ENCODE results near the gene CAMK2A. TPM values are rescaled to one million over a fixed set of nuclear protein-coding genes. Genes with fewer than 3 reads are reported as not detected.
"Not testable (repeated sequence)": the region's sequence is repeated elsewhere in the genome, so short reads cannot be mapped to it uniquely, and the experiment has no call there.

Gene CAMK2A
- total RNA-seq, 2 experiments from 2014 or later = not detected

GRCh38 chr5:150248493-150248892 lies 41.1 kb downstream of the CAMK2A start:
- POLR2A ChIA-PET = not testable (repeated sequence)

GRCh38 chr5:150247726-150248125 lies 41.8 kb downstream of the CAMK2A start:
- POLR2A ChIA-PET = no interaction called here
- Mint-ChIP-seq H3K27me3 (no peaks in the 10 kb centered on the region), H3K4me3 (no peak overlapping the region), H3K36me3 (ENCODE audit: low read depth) (no peaks in the 10 kb centered on the region), H3K4me1 (no peaks in the 10 kb centered on the region), H3K9me3 (no peaks in the 10 kb centered on the region), H3K27ac (no peak overlapping the region)
- CTCF ChIA-PET = interaction anchor here (0.5 to 0.7 kb wide), 2 partner anchors 447 to 698 kb away, joined by 3 to 7 read pairs; no protein-coding TSS in a partner anchor
- DNase-seq = no peak

More at GRCh38 chr5:150248493-150248892, 41.1 kb downstream of the CAMK2A start:
- H3K4me3 Mint-ChIP-seq; H3K36me3 Mint-ChIP-seq (ENCODE audit: low read depth); H3K27ac Mint-ChIP-seq; H3K9me3 Mint-ChIP-seq; DNase-seq; H3K27me3 Mint-ChIP-seq; H3K4me1 Mint-ChIP-seq; CTCF ChIA-PET: not testable (repeated sequence)

- no peak overlapping the region for H3K4me3 Mint-ChIP-seq
- H3K27ac Mint-ChIP-seq = no peak overlapping the region
- POLR2A ChIA-PET = no interaction called here
- H3K36me3 Mint-ChIP-seq (ENCODE audit: low read depth) = no peaks in the 10 kb centered on the region
- no peaks in the 10 kb centered on the region for H3K9me3 Mint-ChIP-seq
- no peaks in the 10 kb centered on the region for H3K27me3 Mint-ChIP-seq
- DNase-seq = no peak
- CTCF ChIA-PET = interaction anchor here (0.9 kb wide), 1 partner anchor 17 kb away, joined by 3 read pairs; no protein-coding TSS in a partner anchor
- no peaks in the 10 kb centered on the region for H3K4me1 Mint-ChIP-seq
Measured at GRCh38 chr5:150246835-150247234, 42.7 kb downstream of the CAMK2A start.

DNA sequence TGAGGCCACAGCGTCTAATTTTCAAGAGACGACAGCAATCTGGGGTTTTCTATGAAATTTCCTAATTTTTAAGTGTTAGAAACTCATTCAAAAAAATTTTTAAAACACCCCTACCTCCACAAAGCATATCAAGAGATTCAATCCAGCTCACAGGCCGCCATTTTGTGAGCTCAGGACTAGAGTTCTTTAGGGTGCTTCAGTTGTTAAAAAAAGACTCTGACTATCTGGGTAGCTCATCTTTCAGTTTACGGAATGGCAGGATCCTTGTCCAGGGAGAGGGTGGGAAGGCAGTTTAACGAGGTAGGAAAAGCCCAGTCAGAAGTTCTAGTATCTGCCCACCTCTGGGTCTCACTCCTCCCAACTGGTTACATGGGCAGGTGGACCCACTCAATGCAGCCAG lies 43.1 kb downstream of the CAMK2A start:
- H3K27me3 Mint-ChIP-seq = no peaks in the 10 kb centered on the region
- no peaks in the 10 kb centered on the region for H3K9me3 Mint-ChIP-seq
- no peaks in the 10 kb centered on the region for H3K4me1 Mint-ChIP-seq
- H3K4me3 Mint-ChIP-seq = no peak overlapping the region
- POLR2A ChIA-PET = interaction anchor here (0.6 kb wide), 1 partner anchor 82 kb away, joined by 3 read pairs; no protein-coding TSS in a partner anchor
- CTCF ChIA-PET = interaction anchor here (0.9 kb wide), 1 partner anchor 18 kb away, joined by 3 read pairs; no protein-coding TSS in a partner anchor
- no peaks in the 10 kb centered on the region for H3K36me3 Mint-ChIP-seq (ENCODE audit: low read depth)
- H3K27ac Mint-ChIP-seq = no peak overlapping the region
- DNase-seq = no peak

- Mint-ChIP-seq H3K4me3 (no peak overlapping the region), H3K27me3 (no peaks in the 10 kb centered on the region), H3K4me1 (no peaks in the 10 kb centered on the region), H3K9me3 (no peaks in the 10 kb centered on the region), H3K27ac (no peak overlapping the region), H3K36me3 (ENCODE audit: low read depth) (no peaks in the 10 kb centered on the region)
- POLR2A ChIA-PET = interaction anchor here (0.6 kb wide), 1 partner anchor 81 kb away, joined by 3 read pairs; no protein-coding TSS in a partner anchor
- no peak for DNase-seq
- CTCF ChIA-PET = interaction anchor here (0.9 kb wide), 1 partner anchor 18 kb away, joined by 3 read pairs; no protein-coding TSS in a partner anchor
Measured at GRCh38 chr5:150245808-150246207, 43.8 kb downstream of the CAMK2A start.

DNA sequence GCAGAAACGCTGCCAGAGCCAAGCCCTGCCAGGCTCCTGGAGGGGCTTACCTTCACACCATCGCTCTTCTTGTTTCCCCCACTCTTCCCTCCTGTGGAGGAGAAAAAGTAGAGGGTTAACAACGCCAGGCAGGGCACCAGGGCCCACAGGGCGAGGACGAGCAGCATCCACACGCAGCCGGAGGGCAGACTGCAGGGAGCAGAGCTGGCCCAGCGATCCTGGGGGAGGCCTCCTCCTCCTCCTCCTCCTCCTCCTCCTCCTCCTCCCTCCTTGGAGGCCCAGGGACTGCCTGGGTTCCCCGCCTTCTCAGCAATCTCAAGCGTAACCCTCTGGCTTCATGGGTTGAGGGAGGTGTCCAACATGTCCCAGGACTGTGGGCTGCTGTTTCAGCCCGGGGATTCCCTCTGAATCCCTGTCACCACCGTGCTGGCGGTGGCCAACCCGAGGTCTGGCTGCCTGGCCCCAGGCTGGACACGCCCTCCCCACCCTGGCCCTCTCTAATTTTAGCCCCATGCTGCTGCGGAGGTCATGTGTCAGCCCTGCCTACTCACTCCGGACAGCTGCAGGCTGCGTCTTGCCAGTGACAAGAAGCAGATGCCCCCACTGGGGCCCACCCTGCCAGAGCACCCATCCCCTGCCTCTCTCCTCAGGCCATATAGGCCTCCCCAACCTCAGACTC lies 44.3 kb downstream of the CAMK2A start:
- ChIA-PET CTCF (no interaction called here), POLR2A (no interaction called here)
- Mint-ChIP-seq H3K27me3 (no peaks in the 10 kb centered on the region), H3K9me3 (no peaks in the 10 kb centered on the region), H3K4me3 (no peak overlapping the region), H3K36me3 (ENCODE audit: low read depth) (no peaks in the 10 kb centered on the region), H3K27ac (no peak overlapping the region), H3K4me1 (no peaks in the 10 kb centered on the region)
- DNase-seq = no peak

GRCh38 chr5:150244209-150244608 lies 45.4 kb downstream of the CAMK2A start:
- no peaks in the 10 kb centered on the region for H3K4me1 Mint-ChIP-seq
- H3K27me3 Mint-ChIP-seq = no peaks in the 10 kb centered on the region
- no peaks in the 10 kb centered on the region for H3K36me3 Mint-ChIP-seq (ENCODE audit: low read depth)
- no peak overlapping the region for H3K4me3 Mint-ChIP-seq
- POLR2A ChIA-PET = no interaction called here
- no peak for DNase-seq
- H3K27ac Mint-ChIP-seq = no peak overlapping the region
- CTCF ChIA-PET = no interaction called here
- H3K9me3 Mint-ChIP-seq = no peaks in the 10 kb centered on the region

GRCh38 chr5:150243590-150243989 lies 46.0 kb downstream of the CAMK2A start:
- Mint-ChIP-seq H3K36me3 (ENCODE audit: low read depth) (no peaks in the 10 kb centered on the region), H3K27me3 (no peaks in the 10 kb centered on the region), H3K4me1 (no peaks in the 10 kb centered on the region), H3K9me3 (no peaks in the 10 kb centered on the region), H3K4me3 (no peak overlapping the region), H3K27ac (no peak overlapping the region)
- POLR2A ChIA-PET = no interaction called here
- no peak for DNase-seq
- CTCF ChIA-PET = no interaction called here

DNA sequence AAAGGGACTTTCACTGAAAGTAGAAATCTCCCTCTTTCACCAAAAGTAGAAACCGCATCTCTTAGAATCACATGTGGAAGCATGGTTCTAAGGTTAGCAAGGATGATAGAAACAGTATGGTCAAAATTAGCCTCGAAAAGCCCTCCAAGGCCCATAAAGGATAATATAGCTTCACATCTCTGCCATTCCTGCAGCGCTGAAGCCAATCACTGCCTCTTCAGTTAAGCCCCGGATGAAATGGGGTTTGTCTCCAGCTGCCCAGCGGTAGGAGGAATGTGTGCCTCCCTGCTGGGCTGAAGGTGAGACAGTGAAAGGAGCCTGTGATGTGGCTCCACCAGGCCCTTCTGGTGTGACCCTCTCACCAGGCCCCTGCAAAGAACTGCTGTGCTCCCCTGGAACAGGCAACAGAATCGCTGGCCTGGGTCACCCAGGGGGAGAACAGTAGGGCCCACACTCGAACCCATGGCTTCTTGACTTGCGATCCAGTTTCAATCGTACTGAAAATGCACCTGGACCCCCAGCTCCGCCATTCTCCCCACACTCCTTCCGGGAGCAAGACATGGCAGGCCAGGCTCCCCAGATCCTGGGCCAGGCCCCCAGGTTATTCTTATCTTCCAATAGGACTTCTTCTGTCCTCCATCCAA lies 47.2 kb downstream of the CAMK2A start:
- no peak overlapping the region for H3K27ac Mint-ChIP-seq
- no peak for DNase-seq
- H3K4me1 Mint-ChIP-seq = no peaks in the 10 kb centered on the region
- POLR2A ChIA-PET = no interaction called here
- no peaks in the 10 kb centered on the region for H3K27me3 Mint-ChIP-seq
- no peaks in the 10 kb centered on the region for H3K36me3 Mint-ChIP-seq (ENCODE audit: low read depth)
- no peak overlapping the region for H3K4me3 Mint-ChIP-seq
- H3K9me3 Mint-ChIP-seq = no peaks in the 10 kb centered on the region
- CTCF ChIA-PET = no interaction called here

- CTCF ChIA-PET = no interaction called here
- POLR2A ChIA-PET = no interaction called here
- Mint-ChIP-seq H3K4me3 (no peak overlapping the region), H3K27me3 (no peaks in the 10 kb centered on the region), H3K4me1 (no peaks in the 10 kb centered on the region), H3K36me3 (ENCODE audit: low read depth) (no peaks in the 10 kb centered on the region), H3K9me3 (no peaks in the 10 kb centered on the region), H3K27ac (no peak overlapping the region)
- DNase-seq = no peak
Measured at GRCh38 chr5:150241298-150242160, 48.0 kb downstream of the CAMK2A start.

- H3K9me3 Mint-ChIP-seq = no peaks in the 10 kb centered on the region
Measured at GRCh38 chr5:150239794-150240122, 49.8 kb downstream of the CAMK2A start.

DNA sequence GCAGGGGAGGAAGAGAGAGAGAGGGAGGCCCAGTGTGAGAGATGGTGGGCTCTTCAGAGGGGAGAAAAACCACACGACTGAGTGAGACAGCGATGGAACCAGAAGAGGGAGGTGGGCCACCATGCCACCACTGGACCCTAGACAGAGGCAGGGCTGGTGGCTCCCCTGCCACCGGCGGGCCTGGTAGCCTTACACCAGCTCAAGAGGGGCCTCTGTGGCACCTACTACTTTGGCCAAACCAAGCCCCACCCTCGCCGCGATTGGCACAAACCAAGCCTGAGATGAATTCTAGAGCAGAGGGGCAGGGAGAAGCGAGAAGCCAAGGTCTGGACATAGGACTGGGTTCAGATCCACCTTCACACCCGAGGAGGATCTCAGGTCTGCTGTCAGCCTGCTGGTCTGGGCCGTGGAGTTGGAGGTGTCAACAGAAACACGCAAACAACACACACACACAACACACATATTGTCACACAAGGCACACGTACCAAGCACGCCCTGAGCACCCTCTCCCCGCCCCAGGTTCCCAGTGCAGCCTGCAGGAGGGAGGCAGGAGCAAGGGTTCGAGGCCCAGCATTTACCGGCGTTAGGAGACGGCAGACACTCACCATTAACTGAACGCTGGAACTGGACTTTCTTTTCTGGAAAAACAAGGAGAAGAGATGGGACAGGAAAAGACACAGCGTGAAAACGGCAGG lies 50.3 kb downstream of the CAMK2A start:
- Mint-ChIP-seq H3K36me3 (ENCODE audit: low read depth) (no peaks in the 10 kb centered on the region), H3K4me1 (no peaks in the 10 kb centered on the region), H3K4me3 (no peak overlapping the region), H3K9me3 (no peaks in the 10 kb centered on the region), H3K27me3 (no peaks in the 10 kb centered on the region), H3K27ac (no peak overlapping the region)
- ChIA-PET CTCF (no interaction called here), POLR2A (no interaction called here)
- no peak for DNase-seq

More at GRCh38 chr5:150239794-150240122, 49.8 kb downstream of the CAMK2A start:
- DNase-seq = no peak
- ChIA-PET POLR2A (no interaction called here), CTCF (no interaction called here)
- no peak overlapping the region for H3K27ac Mint-ChIP-seq
- no peaks in the 10 kb centered on the region for H3K4me1 Mint-ChIP-seq
- H3K27me3 Mint-ChIP-seq = no peaks in the 10 kb centered on the region
- H3K36me3 Mint-ChIP-seq (ENCODE audit: low read depth) = no peaks in the 10 kb centered on the region
- no peak overlapping the region for H3K4me3 Mint-ChIP-seq

GRCh38 chr5:150238646-150239045 lies 50.9 kb downstream of the CAMK2A start:
- H3K9me3 Mint-ChIP-seq = no peaks in the 10 kb centered on the region
- no peaks in the 10 kb centered on the region for H3K36me3 Mint-ChIP-seq (ENCODE audit: low read depth)
- H3K27ac Mint-ChIP-seq = no peak overlapping the region
- no peak overlapping the region for H3K4me3 Mint-ChIP-seq
- H3K4me1 Mint-ChIP-seq = no peaks in the 10 kb centered on the region
- POLR2A ChIA-PET = no interaction called here
- H3K27me3 Mint-ChIP-seq = no peaks in the 10 kb centered on the region
- no peak for DNase-seq
- CTCF ChIA-PET = no interaction called here
